Naive B cell (primary cell): ENCODE measurements around the gene TCF20. TPM values are rescaled to one million over a fixed set of nuclear protein-coding genes. Genes with fewer than 3 reads are reported as not detected.

Experiments
- ATAC-seq, 2 donors: fragments of 150-1000 bp; cut with Tn5 transposase; 2 replicates each; pipeline ENCODE4 v1.10.0; 2021; ENCODE audit warnings: low read depth in 2 of 2, mild to moderate bottlenecking in 2 of 2, moderate library complexity in 2 of 2
- DNase-seq: peaks from one replicate; pipeline ENCODE4 v3.0.0; 2022
- H3K27ac Mint-ChIP-seq, 6 donors: one replicate each; pipeline ENCODE4 v1.8.0; 2020 to 2022; ENCODE audit warnings: mild to moderate bottlenecking in 6 of 6, mixed read lengths in 6 of 6, moderate library complexity in 5 of 6, inconsistent platforms in 2 of 6
- H3K27me3 Mint-ChIP-seq, 3 donors: one replicate each; pipeline ENCODE4 v1.8.0; 2021 to 2022; ENCODE audit warnings: mixed read lengths in 3 of 3, mild to moderate bottlenecking in 1 of 3
- H3K36me3 Mint-ChIP-seq, 2 donors: one replicate each; pipeline ENCODE4 v1.8.0; 2020 to 2022; ENCODE audit warnings: mixed read lengths in 2 of 2, inconsistent platforms in 1 of 2, mild to moderate bottlenecking in 1 of 2
- H3K4me1 Mint-ChIP-seq, 3 donors: one replicate each; pipeline ENCODE4 v1.8.0; 2020 to 2022; ENCODE audit warnings: mixed read lengths in 3 of 3, inconsistent platforms in 1 of 3, mild to moderate bottlenecking in 1 of 3, moderate library complexity in 1 of 3
- H3K4me3 Mint-ChIP-seq, 8 donors: one replicate each; pipeline ENCODE4 v1.8.0; 2020 to 2022; ENCODE audit warnings: mild to moderate bottlenecking in 8 of 8, mixed read lengths in 8 of 8, moderate library complexity in 8 of 8, inconsistent platforms in 2 of 8
- H3K9me3 Mint-ChIP-seq, 7 donors: one replicate each; pipeline ENCODE4 v1.8.0; 2020 to 2022; ENCODE audit warnings: mixed read lengths in 7 of 7, mild to moderate bottlenecking in 5 of 7, inconsistent platforms in 2 of 7, moderate library complexity in 1 of 7
- polyA plus RNA-seq, 6 donors: library from polyadenylated mRNA; unstranded; fragments of 300-500 nt; fragmentation: Illumina TruSeq; gene quantifications; one replicate each; pipeline ENCODE4 v1.2.3, GENCODE V29; 2021; ENCODE audit warnings: low read depth in 6 of 6

Gene TCF20
- polyA plus RNA-seq, 6 donors from 2014 or later = 1.7 to 4.5 (median 2.3) TPM; not detected in 1

DNA sequence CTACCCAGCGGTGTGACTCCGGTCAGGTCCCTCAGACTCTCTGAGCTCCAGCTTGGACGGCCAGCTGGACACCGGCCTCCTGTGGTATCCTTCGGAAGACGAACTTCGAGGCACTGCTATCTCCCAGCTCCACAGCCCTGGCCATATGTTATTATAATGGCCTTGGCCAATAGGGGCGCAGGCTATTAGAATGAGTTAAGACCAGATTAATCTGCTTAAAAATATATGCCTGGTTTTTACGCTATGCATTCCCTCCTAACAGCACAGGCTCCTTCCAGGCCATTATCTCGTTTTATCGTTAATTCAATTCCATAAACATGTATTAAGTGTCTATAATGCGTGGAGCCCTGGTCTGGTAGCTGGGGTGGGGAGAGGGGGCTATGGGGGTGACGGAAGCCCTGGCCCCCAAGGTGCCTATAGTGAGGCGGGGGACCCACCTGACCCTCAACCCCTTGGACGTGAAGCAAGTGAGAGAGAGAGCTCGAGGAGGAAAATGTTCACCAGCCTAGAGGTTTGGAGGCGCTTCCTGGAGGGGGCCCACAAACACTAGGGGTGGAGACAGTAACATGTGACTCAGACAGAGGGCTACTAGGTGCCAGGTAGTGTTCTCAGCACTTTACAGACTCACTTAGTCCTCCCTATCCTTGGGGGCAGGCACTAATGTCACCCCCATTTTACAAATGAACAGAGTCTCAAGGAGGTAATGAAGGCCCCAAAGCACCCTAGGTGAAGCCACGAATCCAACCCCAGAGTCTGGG is 37.5 kb upstream of the TCF20 start:
- peaks cover 1 to 62% (median 43%) of the 10 kb centered on the region in 3 donors for H3K27me3 Mint-ChIP-seq
- H3K27ac Mint-ChIP-seq = no peak overlapping the region
- H3K36me3 Mint-ChIP-seq = no peaks in the 10 kb centered on the region
- ATAC-seq = no peak
- H3K4me1 Mint-ChIP-seq = peaks cover 9 to 18% (median 17%) of the 10 kb centered on the region in 3 donors
- H3K4me3 Mint-ChIP-seq = no peak overlapping the region
- no peak for DNase-seq
- H3K9me3 Mint-ChIP-seq = no peaks in the 10 kb centered on the region

- H3K4me1 Mint-ChIP-seq = peaks cover 12 to 33% (median 27%) of the 10 kb centered on the region in 3 donors
- DNase-seq (no peak), ATAC-seq (no peak)
- H3K9me3 Mint-ChIP-seq = no peaks in the 10 kb centered on the region
- H3K4me3 Mint-ChIP-seq = no peak overlapping the region
- H3K36me3 Mint-ChIP-seq = no peaks in the 10 kb centered on the region
- H3K27ac Mint-ChIP-seq = no peak overlapping the region
- H3K27me3 Mint-ChIP-seq = peaks cover 0 to 48% (median 28%) of the 10 kb centered on the region in 3 donors
Measured at GRCh38 chr22:42306010-42306409, 35.6 kb upstream of the TCF20 start.

DNA sequence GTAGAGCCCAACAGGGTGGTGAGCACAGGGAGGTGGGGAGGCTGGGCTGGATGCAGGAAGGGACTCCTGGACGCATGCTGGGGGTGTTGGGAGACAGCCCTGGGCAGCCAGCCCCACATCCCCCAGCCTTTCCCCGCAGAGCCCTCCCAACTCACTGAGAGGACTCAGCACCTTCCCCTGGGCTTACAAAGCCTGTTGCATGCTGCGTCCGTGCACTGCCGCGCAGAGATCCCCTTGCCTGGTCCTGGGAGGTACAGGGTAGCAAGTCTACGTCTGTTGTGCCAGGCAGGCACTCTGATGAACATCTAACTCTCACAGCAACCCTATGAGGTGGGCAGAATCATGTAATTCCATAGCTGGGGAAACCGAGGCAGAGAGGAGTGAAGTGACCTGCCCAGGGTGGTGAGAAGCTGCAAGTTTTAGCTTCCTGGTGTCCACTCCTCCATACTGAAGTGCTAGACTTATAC is 33.9 kb upstream of the TCF20 start:
- Mint-ChIP-seq H3K27me3 (peaks cover 0 to 33% (median 13%) of the 10 kb centered on the region in 3 donors), H3K4me1 (peaks cover 25 to 50% (median 44%) of the 10 kb centered on the region in 3 donors), H3K4me3 (no peak overlapping the region), H3K36me3 (no peaks in the 10 kb centered on the region), H3K9me3 (no peaks in the 10 kb centered on the region), H3K27ac (no peak overlapping the region)
- DNase-seq (no peak), ATAC-seq (no peak)

GRCh38 chr22:42303396-42304323 is 33.2 kb upstream of the TCF20 start:
- peaks cover 0 to 31% (median 12%) of the 10 kb centered on the region in 3 donors for H3K27me3 Mint-ChIP-seq
- no peaks in the 10 kb centered on the region for H3K9me3 Mint-ChIP-seq
- peak overlapping the region in 3 of 6 donors; percentile 23 to 56 (median 36) for H3K27ac Mint-ChIP-seq

DNA sequence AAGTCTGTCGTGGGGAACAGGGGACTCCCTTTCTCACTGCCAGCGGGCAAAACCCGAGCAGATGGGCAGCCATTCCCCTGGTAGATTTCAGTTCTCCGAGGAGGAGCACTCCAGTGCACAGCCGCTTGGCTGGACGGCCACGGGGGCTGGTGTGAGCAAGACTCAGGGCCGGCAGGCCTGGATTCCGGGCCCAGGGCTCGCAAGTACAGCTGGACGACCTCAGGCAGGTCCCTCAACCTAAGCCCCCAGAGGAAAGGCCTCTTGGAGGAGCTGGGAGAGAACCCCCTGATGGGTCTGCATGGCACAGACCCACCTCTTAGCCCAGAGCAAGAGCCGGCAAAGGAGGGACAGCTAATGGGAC is 31.3 kb upstream of the TCF20 start:
- H3K27ac Mint-ChIP-seq = peak overlapping the region in 1 of 6 donors; percentile 11
- peaks cover 51 to 76% (median 64%) of the 10 kb centered on the region in 3 donors for H3K4me1 Mint-ChIP-seq
- H3K27me3 Mint-ChIP-seq = peaks cover 0 to 25% (median 7%) of the 10 kb centered on the region in 3 donors
- H3K36me3 Mint-ChIP-seq = no peaks in the 10 kb centered on the region
- no peaks in the 10 kb centered on the region for H3K9me3 Mint-ChIP-seq
- no peak overlapping the region for H3K4me3 Mint-ChIP-seq
- ATAC-seq (no peak), DNase-seq (no peak)

More at GRCh38 chr22:42303396-42304323, 33.2 kb upstream of the TCF20 start:
- Mint-ChIP-seq H3K36me3 (no peaks in the 10 kb centered on the region), H3K4me3 (peak overlapping the region in 1 of 8 donors; percentile 20), H3K4me1 (peaks cover 32 to 57% (median 51%) of the 10 kb centered on the region in 3 donors)
- ATAC-seq (no peak), DNase-seq (no peak)

- Mint-ChIP-seq H3K27ac (peak overlapping the region in 4 of 6 donors; percentile 73 to 97 (median 92)), H3K9me3 (no peaks in the 10 kb centered on the region), H3K4me1 (peaks cover 54 to 80% (median 67%) of the 10 kb centered on the region in 3 donors), H3K27me3 (peaks cover 0 to 25% (median 7%) of the 10 kb centered on the region in 3 donors), H3K4me3 (peak overlapping the region; percentile 37 to 98 (median 90)), H3K36me3 (no peaks in the 10 kb centered on the region)
- no peak for ATAC-seq
- DNase-seq = no peak
Measured at GRCh38 chr22:42301077-42301741, 30.8 kb upstream of the TCF20 start.

DNA sequence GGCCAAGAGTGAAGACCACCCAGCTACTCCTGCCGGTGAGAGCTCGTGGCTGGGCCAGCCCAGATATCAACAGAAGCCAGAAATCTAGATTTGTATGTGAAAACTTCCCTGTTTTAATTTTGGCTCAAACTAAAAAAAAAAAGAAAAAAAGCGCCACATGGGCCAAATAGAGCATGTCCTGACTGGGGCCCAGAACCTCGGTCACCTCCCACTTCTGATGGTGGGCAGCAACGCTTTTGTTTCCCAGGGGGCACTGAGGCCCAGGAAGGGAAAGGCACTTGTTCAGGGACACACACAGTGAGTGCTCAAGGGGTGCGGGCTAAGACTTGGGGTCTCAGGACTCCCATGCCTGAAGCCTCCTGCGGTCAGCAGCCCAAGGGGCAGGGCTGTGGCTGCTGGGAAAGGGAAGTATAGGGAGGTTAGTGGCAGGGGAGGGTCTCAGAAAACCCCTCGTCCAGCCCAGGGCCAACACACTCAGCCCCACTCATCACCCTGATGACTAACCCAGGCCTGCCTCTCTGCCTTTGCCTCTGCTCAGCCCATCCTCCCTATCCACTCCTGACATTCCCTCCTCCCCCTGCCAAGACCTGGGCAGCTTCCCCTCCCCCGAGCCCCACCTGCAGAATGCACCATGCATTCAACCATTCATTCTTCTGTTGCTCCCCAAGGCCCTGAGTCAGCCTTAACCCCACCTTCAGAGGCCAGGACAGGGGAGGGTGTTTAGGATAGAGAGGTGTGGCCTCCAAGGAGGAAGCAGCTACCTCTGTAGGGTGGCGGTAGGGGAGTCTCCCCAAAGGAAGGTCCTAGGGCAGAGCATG is 30.0 kb upstream of the TCF20 start:
- H3K27ac Mint-ChIP-seq = peak overlapping the region; percentile 65 to 97 (median 86)
- DNase-seq = peak; percentile 65
- peaks cover 0 to 23% (median 6%) of the 10 kb centered on the region in 3 donors for H3K27me3 Mint-ChIP-seq
- peaks cover 54 to 85% (median 73%) of the 10 kb centered on the region in 3 donors for H3K4me1 Mint-ChIP-seq
- peak overlapping the region; percentile 37 to 98 (median 90) for H3K4me3 Mint-ChIP-seq
- H3K9me3 Mint-ChIP-seq = no peaks in the 10 kb centered on the region
- no peaks in the 10 kb centered on the region for H3K36me3 Mint-ChIP-seq
- ATAC-seq = peak; percentile 89 to 93

DNA sequence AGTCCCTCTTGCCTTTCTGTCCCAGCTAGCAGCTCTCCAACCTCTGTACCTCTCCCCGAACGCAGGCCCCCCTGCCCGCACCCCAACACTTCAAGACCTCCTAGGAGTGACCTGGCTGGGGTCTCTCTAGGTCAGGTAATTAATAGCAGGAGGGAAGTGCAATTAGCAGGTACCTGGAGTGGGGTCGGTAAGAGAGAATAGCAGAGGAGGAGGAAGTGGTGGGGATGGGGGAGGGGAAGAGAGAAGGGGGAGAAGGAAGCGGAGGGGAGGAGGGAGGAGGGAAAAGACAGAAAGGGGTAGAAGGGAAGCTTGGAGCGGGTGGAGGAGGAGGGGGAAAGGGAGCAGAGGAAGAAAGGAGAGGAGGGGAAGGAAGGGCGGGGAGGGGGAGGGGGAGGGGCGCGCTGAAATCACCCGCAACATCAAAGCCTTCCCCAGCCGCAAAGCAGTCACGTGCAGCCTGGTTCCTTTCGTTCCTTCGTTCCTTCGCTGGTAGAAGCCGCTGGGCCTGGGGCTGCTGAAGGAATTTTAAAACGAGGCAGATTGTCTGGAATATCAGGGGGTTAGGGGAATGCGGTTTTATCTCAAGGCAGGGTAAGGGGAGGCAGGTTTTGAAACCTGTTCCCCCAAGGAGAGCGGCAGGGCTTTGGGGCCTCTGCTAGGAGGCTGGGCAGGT is 29.3 kb upstream of the TCF20 start:
- no peaks in the 10 kb centered on the region for H3K9me3 Mint-ChIP-seq
- DNase-seq = peak; percentile 47
- H3K36me3 Mint-ChIP-seq = no peaks in the 10 kb centered on the region
- peak overlapping the region; percentile 65 to 97 (median 86) for H3K27ac Mint-ChIP-seq
- ATAC-seq = no peak
- H3K27me3 Mint-ChIP-seq = peaks cover 0 to 16% (median 0%) of the 10 kb centered on the region in 3 donors
- peak overlapping the region; percentile 37 to 98 (median 90) for H3K4me3 Mint-ChIP-seq
- peaks cover 53 to 91% (median 80%) of the 10 kb centered on the region in 3 donors for H3K4me1 Mint-ChIP-seq

- Mint-ChIP-seq H3K9me3 (no peaks in the 10 kb centered on the region), H3K27ac (peak overlapping the region in 4 of 6 donors; percentile 49 to 96 (median 74)), H3K27me3 (peaks cover 0 to 7% (median 0%) of the 10 kb centered on the region in 3 donors), H3K36me3 (no peaks in the 10 kb centered on the region), H3K4me3 (peak overlapping the region; percentile 37 to 98 (median 88)), H3K4me1 (peaks cover 59 to 92% (median 85%) of the 10 kb centered on the region in 3 donors)
- DNase-seq = no peak
- no peak for ATAC-seq
Measured at GRCh38 chr22:42298746-42299145, 28.3 kb upstream of the TCF20 start.

GRCh38 chr22:42297778-42298177 is 27.3 kb upstream of the TCF20 start:
- peak overlapping the region in 3 of 6 donors; percentile 33 to 84 (median 55) for H3K27ac Mint-ChIP-seq
- ATAC-seq (no peak), DNase-seq (no peak)
- H3K27me3 Mint-ChIP-seq = no peaks in the 10 kb centered on the region
- H3K9me3 Mint-ChIP-seq = no peaks in the 10 kb centered on the region
- peaks cover 59 to 89% (median 82%) of the 10 kb centered on the region in 3 donors for H3K4me1 Mint-ChIP-seq
- peak overlapping the region in 6 of 8 donors; percentile 30 to 83 (median 56) for H3K4me3 Mint-ChIP-seq
- H3K36me3 Mint-ChIP-seq = no peaks in the 10 kb centered on the region

DNA sequence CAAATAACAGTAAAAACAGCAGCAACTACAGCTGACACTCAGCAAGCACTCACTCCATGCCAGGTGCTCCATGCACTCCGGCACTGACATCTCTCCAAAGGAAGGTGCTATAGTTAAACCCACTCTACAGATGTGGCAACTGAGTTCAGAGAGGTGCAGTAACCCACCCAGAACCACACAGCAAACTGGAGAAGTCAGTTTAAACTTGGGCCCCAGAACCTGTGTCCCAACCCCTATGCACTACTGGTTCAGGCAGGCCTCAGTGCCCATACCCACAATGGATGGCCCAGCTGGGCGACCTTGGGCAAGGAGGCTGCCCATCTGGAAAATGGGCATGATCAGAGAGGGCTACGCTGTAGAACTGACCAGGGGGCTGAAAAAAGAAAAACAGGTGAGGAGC is 26.4 kb upstream of the TCF20 start:
- Mint-ChIP-seq H3K27ac (peak overlapping the region in 1 of 6 donors; percentile 51), H3K36me3 (no peaks in the 10 kb centered on the region), H3K9me3 (no peaks in the 10 kb centered on the region), H3K4me3 (peak overlapping the region in 4 of 8 donors; percentile 20 to 66 (median 49)), H3K4me1 (peaks cover 62 to 86% (median 80%) of the 10 kb centered on the region in 3 donors), H3K27me3 (no peaks in the 10 kb centered on the region)
- DNase-seq = no peak
- ATAC-seq = no peak
